ENCODE data around the gene VPS37C. TPM values are rescaled to one million over a fixed set of nuclear protein-coding genes. Genes with fewer than 3 reads are reported as not detected.

VPS37C gene
- total and polyA plus RNA-seq, 4 donors = 2.6 to 6.1 (median 5.1) TPM

DNA sequence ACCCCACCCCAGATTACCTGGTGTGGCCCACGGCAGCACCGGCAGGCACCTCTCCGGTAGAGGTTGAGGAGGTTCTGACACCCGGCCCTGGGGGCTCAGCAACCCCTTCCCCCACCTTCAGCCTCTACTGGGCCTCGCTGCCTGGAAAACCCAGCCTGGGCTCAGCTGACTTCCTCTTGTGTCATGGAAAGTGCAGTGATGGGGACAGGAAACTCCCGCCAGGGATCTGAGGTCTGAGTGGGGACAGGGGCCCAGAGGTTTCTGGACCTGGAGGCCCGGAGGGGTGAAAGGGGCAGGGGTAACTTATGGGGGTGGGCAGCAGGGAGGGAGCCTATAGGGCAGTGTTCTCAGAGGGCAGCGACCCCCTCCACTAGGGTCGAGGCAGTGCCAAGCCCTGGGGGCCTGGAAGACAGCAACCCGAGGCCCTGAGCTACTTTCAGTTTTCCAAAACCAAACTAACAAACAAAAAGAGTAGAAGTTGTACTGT lies 68.9 kb downstream of the VPS37C start (continued):
- TF ChIP-seq, protein P1, sequence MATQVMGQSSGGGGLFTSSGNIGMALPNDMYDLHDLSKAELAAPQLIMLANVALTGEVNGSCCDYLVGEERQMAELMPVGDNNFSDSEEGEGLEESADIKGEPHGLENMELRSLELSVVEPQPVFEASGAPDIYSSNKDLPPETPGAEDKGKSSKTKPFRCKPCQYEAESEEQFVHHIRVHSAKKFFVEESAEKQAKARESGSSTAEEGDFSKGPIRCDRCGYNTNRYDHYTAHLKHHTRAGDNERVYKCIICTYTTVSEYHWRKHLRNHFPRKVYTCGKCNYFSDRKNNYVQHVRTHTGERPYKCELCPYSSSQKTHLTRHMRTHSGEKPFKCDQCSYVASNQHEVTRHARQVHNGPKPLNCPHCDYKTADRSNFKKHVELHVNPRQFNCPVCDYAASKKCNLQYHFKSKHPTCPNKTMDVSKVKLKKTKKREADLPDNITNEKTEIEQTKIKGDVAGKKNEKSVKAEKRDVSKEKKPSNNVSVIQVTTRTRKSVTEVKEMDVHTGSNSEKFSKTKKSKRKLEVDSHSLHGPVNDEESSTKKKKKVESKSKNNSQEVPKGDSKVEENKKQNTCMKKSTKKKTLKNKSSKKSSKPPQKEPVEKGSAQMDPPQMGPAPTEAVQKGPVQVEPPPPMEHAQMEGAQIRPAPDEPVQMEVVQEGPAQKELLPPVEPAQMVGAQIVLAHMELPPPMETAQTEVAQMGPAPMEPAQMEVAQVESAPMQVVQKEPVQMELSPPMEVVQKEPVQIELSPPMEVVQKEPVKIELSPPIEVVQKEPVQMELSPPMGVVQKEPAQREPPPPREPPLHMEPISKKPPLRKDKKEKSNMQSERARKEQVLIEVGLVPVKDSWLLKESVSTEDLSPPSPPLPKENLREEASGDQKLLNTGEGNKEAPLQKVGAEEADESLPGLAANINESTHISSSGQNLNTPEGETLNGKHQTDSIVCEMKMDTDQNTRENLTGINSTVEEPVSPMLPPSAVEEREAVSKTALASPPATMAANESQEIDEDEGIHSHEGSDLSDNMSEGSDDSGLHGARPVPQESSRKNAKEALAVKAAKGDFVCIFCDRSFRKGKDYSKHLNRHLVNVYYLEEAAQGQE (IDR thresholded peaks at IDR 0.05) = no peak
- TF ChIP-seq RAD21 (IDR thresholded peaks at IDR 0.05) = no peak

DNA sequence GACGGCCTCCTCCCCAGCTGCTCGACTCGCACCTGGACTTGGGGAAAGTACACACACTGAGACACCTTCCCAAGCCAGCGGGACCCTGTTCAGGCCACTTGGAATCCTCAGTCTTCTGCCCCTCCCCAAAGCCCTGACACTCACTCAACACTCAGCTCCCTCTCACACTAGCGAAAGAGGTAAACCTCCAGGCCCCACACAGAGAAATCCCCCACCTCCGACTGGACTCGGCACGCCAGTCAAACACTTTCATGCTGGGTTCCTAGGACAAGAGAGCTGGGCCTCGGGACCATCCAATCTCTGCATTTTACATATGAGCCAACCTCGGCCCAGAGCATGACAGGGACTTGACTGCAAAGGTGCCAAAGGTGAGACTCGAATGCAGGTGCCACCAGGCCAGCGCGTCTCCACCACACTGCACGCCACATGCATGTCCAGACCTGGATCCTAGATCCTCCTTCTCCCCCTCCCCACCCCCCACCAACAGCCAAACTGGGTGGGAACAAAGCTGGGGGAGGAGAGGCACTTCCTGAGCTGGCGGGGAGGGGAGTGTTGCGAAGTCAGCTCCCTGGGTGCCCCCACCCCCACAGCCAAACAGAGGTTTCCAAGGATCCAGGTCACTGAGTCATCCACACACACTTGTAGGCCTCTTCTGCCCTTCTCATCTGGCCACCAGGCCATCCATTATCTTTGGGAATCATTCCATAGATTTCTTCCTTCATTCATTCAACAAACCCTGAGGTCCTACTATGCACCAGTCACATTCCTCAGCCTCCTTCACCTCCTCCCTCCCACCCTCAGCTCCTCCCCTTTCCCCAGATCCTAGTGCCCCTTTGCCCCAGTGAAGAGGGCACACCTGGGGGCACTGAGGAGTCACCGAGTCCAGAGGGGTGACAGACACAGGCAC lies 69.6 kb downstream of the VPS37C start:
- Histone ChIP-seq H3K36me3 (ENCODE audit: control insufficient read depth in 4 of 4, insufficient read depth in 3 of 4, low read depth in 1 of 4, low read length in 3 of 4) (no peaks in the 10 kb centered on the region), H3K4me1 (ENCODE audit: control insufficient read depth in 4 of 4, insufficient read depth in 4 of 4, low read length in 3 of 4) (no peaks in the 10 kb centered on the region), H3K9me3 (ENCODE audit: control insufficient read depth in 4 of 4, low read length in 3 of 4) (no peaks in the 10 kb centered on the region), H3K9ac (ENCODE audit: low read depth in 1 of 2, low read length in 2 of 2) (no peak overlapping the region), H3K27me3 (ENCODE audit: control insufficient read depth in 4 of 4, insufficient read depth in 4 of 4, low read length in 3 of 4) (no peaks in the 10 kb centered on the region), H3K4me3 (ENCODE audit: low read depth in 1 of 3, low read length in 3 of 3) (no peak overlapping the region), H3K27ac (ENCODE audit: low read depth in 1 of 2, low read length in 2 of 2) (no peak overlapping the region)
- TF ChIP-seq YY1 (IDR thresholded peaks at IDR 0.05) (no peak), JUND (IDR thresholded peaks at IDR 0.05) (no peak), FOXA1 (IDR thresholded peaks at IDR 0.05) (no peak), HNF4G (IDR thresholded peaks at IDR 0.05) (no peak), NR2F2 (IDR thresholded peaks at IDR 0.05) (no peak)
- TF ChIP-seq, protein P2, sequence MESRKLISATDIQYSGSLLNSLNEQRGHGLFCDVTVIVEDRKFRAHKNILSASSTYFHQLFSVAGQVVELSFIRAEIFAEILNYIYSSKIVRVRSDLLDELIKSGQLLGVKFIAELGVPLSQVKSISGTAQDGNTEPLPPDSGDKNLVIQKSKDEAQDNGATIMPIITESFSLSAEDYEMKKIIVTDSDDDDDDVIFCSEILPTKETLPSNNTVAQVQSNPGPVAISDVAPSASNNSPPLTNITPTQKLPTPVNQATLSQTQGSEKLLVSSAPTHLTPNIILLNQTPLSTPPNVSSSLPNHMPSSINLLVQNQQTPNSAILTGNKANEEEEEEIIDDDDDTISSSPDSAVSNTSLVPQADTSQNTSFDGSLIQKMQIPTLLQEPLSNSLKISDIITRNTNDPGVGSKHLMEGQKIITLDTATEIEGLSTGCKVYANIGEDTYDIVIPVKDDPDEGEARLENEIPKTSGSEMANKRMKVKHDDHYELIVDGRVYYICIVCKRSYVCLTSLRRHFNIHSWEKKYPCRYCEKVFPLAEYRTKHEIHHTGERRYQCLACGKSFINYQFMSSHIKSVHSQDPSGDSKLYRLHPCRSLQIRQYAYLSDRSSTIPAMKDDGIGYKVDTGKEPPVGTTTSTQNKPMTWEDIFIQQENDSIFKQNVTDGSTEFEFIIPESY (IDR thresholded peaks at IDR 0.05) = no peak
- TF ChIP-seq, protein P3, sequence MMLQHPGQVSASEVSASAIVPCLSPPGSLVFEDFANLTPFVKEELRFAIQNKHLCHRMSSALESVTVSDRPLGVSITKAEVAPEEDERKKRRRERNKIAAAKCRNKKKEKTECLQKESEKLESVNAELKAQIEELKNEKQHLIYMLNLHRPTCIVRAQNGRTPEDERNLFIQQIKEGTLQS (IDR thresholded peaks at IDR 0.05) = no peak
- TF ChIP-seq, protein P4, sequence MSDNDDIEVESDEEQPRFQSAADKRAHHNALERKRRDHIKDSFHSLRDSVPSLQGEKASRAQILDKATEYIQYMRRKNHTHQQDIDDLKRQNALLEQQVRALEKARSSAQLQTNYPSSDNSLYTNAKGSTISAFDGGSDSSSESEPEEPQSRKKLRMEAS (IDR thresholded peaks at IDR 0.05) = no peak
- no peak for DNase-seq (ENCODE audit: low spot score)
- whole genome bisulfite sequencing = 91% methylated on average over 17 of the region's 17 CpGs

DNA sequence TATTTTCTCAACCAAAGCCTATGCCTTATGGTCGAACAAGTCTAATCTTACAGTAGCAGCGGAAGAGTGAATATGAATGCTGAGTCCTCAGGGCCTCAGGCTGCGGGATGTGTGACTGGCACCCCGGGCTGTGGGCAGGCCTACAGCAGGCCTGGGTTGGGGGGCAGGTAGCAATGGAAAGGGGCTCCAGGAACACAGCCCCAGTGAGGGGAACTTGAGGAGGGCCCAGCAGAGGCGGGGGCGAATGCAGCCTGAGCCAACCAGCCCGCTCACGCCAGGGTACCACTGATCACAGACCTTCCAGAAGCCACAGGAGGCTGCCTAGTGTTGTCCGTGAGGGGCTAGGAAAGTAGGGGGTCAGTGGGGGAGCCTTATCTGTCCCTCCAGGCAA lies 70.2 kb downstream of the VPS37C start:
- H3K9ac ChIP-seq (ENCODE audit: low read depth in 1 of 2, low read length in 2 of 2) = no peak overlapping the region
- 92% methylated on average over 9 of the region's 9 CpGs for WGBS
- H3K4me1 ChIP-seq (ENCODE audit: control insufficient read depth in 4 of 4, insufficient read depth in 4 of 4, low read length in 3 of 4) = no peaks in the 10 kb centered on the region
- H3K36me3 ChIP-seq (ENCODE audit: control insufficient read depth in 4 of 4, insufficient read depth in 3 of 4, low read depth in 1 of 4, low read length in 3 of 4) = no peaks in the 10 kb centered on the region
- no peak for DNase-seq (ENCODE audit: low spot score)
- no peak overlapping the region for H3K27ac ChIP-seq (ENCODE audit: low read depth in 1 of 2, low read length in 2 of 2)
- no peaks in the 10 kb centered on the region for H3K9me3 ChIP-seq (ENCODE audit: control insufficient read depth in 4 of 4, low read length in 3 of 4)
- no peaks in the 10 kb centered on the region for H3K27me3 ChIP-seq (ENCODE audit: control insufficient read depth in 4 of 4, insufficient read depth in 4 of 4, low read length in 3 of 4)
- no peak overlapping the region for H3K4me3 ChIP-seq (ENCODE audit: low read depth in 1 of 3, low read length in 3 of 3)
- TF ChIP-seq HNF4A (conservative IDR thresholded peaks at IDR 0.05) (no peak), NR2F2 (IDR thresholded peaks at IDR 0.05) (no peak), HNF4G (IDR thresholded peaks at IDR 0.05) (no peak), RXRA (IDR thresholded peaks at IDR 0.05) (no peak)
- TF ChIP-seq, protein P2 (IDR thresholded peaks at IDR 0.05) = no peak
- TF ChIP-seq, protein P4 (IDR thresholded peaks at IDR 0.05) = no peak
